SK-N-SH treated with all-trans-retinoic acid at 6 μM for 48 hours (cell line): Measurements from ENCODE around the gene SLX9.

Experiments used
- ATAC-seq: fragments of 200-7000 bp; cut with Tn5 transposase; 3 replicates; pipeline ENCODE4 v1.9.1; 2020; ENCODE audit warnings: mild to moderate bottlenecking, moderate library complexity
- ARNTL ChIP-seq: fragments of 450-650 bp; formaldehyde crosslinking; IDR thresholded peaks from 2 replicates; pipeline ENCODE4 v1.5.0; 2020; ENCODE audit warnings: low read depth, mild to moderate bottlenecking, moderate library complexity, borderline replicate concordance
- BACH2 ChIP-seq: fragments of 250-450 bp; sonication (Bioruptor Pico); IDR thresholded peaks from 2 replicates; pipeline ENCODE4 v1.9.0; 2021; ENCODE audit warnings: mild to moderate bottlenecking, borderline replicate concordance
- CREB5 ChIP-seq: fragments of 250-450 bp; sonication (Bioruptor Pico); IDR thresholded peaks from 2 replicates; pipeline ENCODE4 v1.5.1; 2020; ENCODE audit warnings: low read depth, mild to moderate bottlenecking, moderate library complexity
- CSDC2 ChIP-seq: fragments of 250-450 bp; sonication (Bioruptor Pico); IDR thresholded peaks from 2 replicates; pipeline ENCODE4 v1.5.0; 2020; ENCODE audit warnings: mild to moderate bottlenecking, moderate library complexity
- GLIS3 ChIP-seq: fragments of 250-450 bp; sonication (Bioruptor Pico); IDR thresholded peaks from 2 replicates; pipeline ENCODE4 v1.5.0; 2020; ENCODE audit warnings: mild to moderate bottlenecking, moderate library complexity
- OSR1 ChIP-seq: fragments of 250-450 bp; sonication (Bioruptor Pico); IDR thresholded peaks from 2 replicates; pipeline ENCODE4 v1.8.0; 2022; ENCODE audit warnings: moderate library complexity, mild to moderate bottlenecking, inconsistent platforms
- RARB ChIP-seq: fragments of 250-450 bp; sonication (Bioruptor Pico); IDR thresholded peaks from 2 replicates; pipeline ENCODE4 v1.8.0; 2021; ENCODE audit warnings: mild to moderate bottlenecking, moderate library complexity
- SNAI2 ChIP-seq: fragments of 250-450 bp; sonication (Bioruptor Pico); IDR thresholded peaks from 2 replicates; pipeline ENCODE4 v1.5.0; 2020; ENCODE audit warnings: mild to moderate bottlenecking, moderate library complexity
- TCF4 ChIP-seq: fragments of 250-450 bp; sonication (Bioruptor Pico); IDR thresholded peaks from 2 replicates; pipeline ENCODE4 v1.8.0; 2021; ENCODE audit warnings: mild to moderate bottlenecking, moderate library complexity, borderline replicate concordance
- TOX ChIP-seq: fragments of 250-450 bp; sonication (Bioruptor Pico); IDR thresholded peaks from 2 replicates; pipeline ENCODE4 v1.8.0; 2021; ENCODE audit warnings: mild to moderate bottlenecking, moderate library complexity, borderline replicate concordance
- ZC3H10 ChIP-seq: fragments of 250-450 bp; sonication (Bioruptor Pico); IDR thresholded peaks from 2 replicates; pipeline ENCODE4 v1.5.1; 2021; ENCODE audit warnings: mild to moderate bottlenecking, moderate library complexity
- ZFP3 ChIP-seq: fragments of 250-450 bp; sonication (Bioruptor Pico); IDR thresholded peaks from 2 replicates; pipeline ENCODE4 v1.5.0; 2020; ENCODE audit warnings: mild to moderate bottlenecking, moderate library complexity
- ZNF565 ChIP-seq: fragments of 450-650 bp; formaldehyde crosslinking; conservative IDR thresholded peaks from 2 replicates; pipeline ENCODE4 v1.5.0; 2020; ENCODE audit warnings: low read depth, mild to moderate bottlenecking, moderate library complexity
- ZNF70 ChIP-seq: fragments of 450-650 bp; formaldehyde crosslinking; IDR thresholded peaks from 2 replicates; pipeline ENCODE4 v1.5.0; 2020; ENCODE audit warnings: mild to moderate bottlenecking, moderate library complexity
- ZNF8 ChIP-seq: fragments of 450-650 bp; formaldehyde crosslinking; IDR thresholded peaks from 2 replicates; pipeline ENCODE4 v1.5.0; 2020; ENCODE audit warnings: mild to moderate bottlenecking, moderate library complexity
- TF ChIP-seq, protein P1 (sequence below): fragments of 250-450 bp; sonication (Bioruptor Pico); IDR thresholded peaks from 2 replicates; pipeline ENCODE4 v1.5.0; 2020; ENCODE audit warnings: mild to moderate bottlenecking, moderate library complexity
- TF ChIP-seq, protein P2 (sequence below): fragments of 250-450 bp; sonication (Bioruptor Pico); IDR thresholded peaks from 2 replicates; pipeline ENCODE4 v1.8.0; 2021; ENCODE audit warnings: low read depth, mild to moderate bottlenecking, moderate library complexity, borderline replicate concordance
- TF ChIP-seq, protein P3 (sequence below): fragments of 250-450 bp; sonication (Bioruptor Pico); IDR thresholded peaks from 2 replicates; pipeline ENCODE4 v1.5.1; 2021; ENCODE audit warnings: mild to moderate bottlenecking, moderate library complexity
- TF ChIP-seq, protein P4 (sequence below): fragments of 250-450 bp; sonication (Bioruptor Pico); IDR thresholded peaks from 2 replicates; pipeline ENCODE4 v1.8.0; 2020; ENCODE audit warnings: mild to moderate bottlenecking, moderate library complexity, borderline replicate concordance

The SLX9 gene

DNA sequence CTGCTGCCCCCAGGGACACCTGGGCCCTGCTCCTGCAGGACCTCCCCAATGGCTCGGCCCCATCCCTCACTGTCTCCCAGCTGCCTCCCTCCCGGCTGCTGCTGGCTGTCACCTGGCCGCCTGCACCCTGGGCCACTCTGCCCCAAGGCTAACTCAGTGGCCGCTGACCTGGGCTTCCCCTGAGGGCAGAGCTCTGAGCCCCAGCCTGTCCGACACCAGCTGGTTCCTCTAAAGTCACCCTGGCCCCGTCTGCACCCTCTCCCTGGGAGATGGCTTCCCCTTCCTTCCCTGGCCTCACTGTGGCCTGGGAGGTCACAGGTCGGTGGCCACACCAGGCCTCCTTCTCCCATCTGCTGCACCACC lies 34.1 kb upstream of the SLX9 start (continued):
- TF ChIP-seq, protein P1, sequence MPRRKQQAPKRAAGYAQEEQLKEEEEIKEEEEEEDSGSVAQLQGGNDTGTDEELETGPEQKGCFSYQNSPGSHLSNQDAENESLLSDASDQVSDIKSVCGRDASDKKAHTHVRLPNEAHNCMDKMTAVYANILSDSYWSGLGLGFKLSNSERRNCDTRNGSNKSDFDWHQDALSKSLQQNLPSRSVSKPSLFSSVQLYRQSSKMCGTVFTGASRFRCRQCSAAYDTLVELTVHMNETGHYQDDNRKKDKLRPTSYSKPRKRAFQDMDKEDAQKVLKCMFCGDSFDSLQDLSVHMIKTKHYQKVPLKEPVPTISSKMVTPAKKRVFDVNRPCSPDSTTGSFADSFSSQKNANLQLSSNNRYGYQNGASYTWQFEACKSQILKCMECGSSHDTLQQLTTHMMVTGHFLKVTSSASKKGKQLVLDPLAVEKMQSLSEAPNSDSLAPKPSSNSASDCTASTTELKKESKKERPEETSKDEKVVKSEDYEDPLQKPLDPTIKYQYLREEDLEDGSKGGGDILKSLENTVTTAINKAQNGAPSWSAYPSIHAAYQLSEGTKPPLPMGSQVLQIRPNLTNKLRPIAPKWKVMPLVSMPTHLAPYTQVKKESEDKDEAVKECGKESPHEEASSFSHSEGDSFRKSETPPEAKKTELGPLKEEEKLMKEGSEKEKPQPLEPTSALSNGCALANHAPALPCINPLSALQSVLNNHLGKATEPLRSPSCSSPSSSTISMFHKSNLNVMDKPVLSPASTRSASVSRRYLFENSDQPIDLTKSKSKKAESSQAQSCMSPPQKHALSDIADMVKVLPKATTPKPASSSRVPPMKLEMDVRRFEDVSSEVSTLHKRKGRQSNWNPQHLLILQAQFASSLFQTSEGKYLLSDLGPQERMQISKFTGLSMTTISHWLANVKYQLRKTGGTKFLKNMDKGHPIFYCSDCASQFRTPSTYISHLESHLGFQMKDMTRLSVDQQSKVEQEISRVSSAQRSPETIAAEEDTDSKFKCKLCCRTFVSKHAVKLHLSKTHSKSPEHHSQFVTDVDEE (CRISPR knock-in tag) = no peak
- no peak for TF ChIP-seq BACH2 (CRISPR knock-in tag)
- no peak for TF ChIP-seq SNAI2 (CRISPR knock-in tag)
- TF ChIP-seq, protein P2, sequence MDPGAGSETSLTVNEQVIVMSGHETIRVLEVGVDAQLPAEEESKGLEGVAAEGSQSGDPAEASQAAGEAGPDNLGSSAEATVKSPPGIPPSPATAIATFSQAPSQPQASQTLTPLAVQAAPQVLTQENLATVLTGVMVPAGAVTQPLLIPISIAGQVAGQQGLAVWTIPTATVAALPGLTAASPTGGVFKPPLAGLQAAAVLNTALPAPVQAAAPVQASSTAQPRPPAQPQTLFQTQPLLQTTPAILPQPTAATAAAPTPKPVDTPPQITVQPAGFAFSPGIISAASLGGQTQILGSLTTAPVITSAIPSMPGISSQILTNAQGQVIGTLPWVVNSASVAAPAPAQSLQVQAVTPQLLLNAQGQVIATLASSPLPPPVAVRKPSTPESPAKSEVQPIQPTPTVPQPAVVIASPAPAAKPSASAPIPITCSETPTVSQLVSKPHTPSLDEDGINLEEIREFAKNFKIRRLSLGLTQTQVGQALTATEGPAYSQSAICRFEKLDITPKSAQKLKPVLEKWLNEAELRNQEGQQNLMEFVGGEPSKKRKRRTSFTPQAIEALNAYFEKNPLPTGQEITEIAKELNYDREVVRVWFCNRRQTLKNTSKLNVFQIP (CRISPR knock-in tag) = no peak
- TF ChIP-seq TCF4 (CRISPR knock-in tag) = no peak
- no peak for TF ChIP-seq CSDC2 (CRISPR knock-in tag)
- TF ChIP-seq ZFP3 (CRISPR knock-in tag) = no peak

DNA sequence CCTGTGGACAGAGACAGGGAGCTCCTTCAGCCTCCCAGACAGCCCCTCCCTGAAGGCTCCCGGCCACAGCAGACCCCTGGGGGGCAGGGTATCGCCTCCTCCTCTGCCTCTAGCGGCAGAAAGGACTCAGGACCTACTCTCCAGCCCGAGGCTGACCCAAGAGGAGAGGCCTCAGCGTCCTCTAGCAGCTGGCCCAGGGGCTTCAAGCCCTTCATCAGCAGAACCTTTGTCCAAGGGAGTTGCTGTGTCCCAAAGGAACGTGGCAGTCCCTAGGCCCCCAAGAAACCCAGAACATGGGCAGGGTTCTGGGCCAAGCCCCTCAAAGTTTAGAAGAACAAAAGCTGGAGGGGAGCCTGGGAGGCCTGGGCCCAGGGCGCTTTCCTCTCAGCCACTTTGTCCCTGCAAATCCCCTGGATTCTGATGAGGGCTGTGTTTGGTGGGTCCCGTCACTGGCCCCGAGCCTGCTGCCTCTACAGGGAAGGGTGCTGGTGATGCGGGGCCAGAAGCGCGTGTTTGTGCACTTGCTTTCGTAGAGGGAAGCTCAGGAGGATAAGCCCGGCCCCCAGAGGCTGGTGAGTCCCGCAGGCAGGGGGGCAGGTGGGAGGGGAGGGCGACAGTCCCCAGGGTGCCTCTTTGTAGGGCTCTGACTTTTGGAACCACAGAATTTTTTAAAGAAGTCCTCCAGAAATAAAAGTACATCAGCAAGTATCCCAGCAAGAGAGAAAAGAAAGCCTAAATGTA lies 32.4 kb upstream of the SLX9 start:
- ATAC-seq = no peak

GRCh38 chr21:44907966-44908895 lies 31.6 kb upstream of the SLX9 start:
- TF ChIP-seq OSR1 (CRISPR knock-in tag) = no peak
- no peak for TF ChIP-seq ZFP3 (CRISPR knock-in tag)
- TF ChIP-seq ZNF8 (CRISPR knock-in tag) = no peak
- no peak for TF ChIP-seq ZC3H10 (CRISPR knock-in tag)
- no peak for TF ChIP-seq CREB5
- TF ChIP-seq RARB = no peak
- ATAC-seq = no peak

More for the DNA sequence above, 32.4 kb upstream of the SLX9 start:
- TF ChIP-seq TCF4 (CRISPR knock-in tag) = no peak
- TF ChIP-seq RARB = no peak
- TF ChIP-seq CSDC2 (CRISPR knock-in tag) = no peak
- TF ChIP-seq TOX (CRISPR knock-in tag) = no peak
- no peak for TF ChIP-seq ZNF70 (CRISPR knock-in tag)

DNA sequence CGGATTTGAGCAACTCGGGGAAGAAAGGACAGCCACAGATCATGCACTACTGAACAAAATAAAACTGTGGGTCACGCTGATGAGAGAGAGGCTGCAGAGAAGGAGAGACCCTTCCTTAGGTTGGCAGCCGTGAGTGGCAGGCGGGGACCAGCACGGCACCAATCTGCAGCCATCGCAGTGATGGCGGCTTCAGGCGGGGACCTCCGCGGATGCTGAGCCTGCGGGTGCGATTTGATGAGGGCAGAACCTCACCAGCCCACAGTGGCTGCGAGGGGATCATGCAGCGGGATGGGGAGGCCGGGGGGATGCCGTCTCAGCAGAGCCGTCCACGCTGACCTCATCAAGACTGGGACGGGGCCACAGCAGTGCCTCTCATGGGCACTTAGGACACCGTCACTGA lies 30.9 kb upstream of the SLX9 start:
- TF ChIP-seq TCF4 (CRISPR knock-in tag) (no peak), BACH2 (CRISPR knock-in tag) (no peak), SNAI2 (CRISPR knock-in tag) (no peak), ZNF8 (CRISPR knock-in tag) (no peak), OSR1 (CRISPR knock-in tag) (no peak), ZNF70 (CRISPR knock-in tag) (no peak), GLIS3 (CRISPR knock-in tag) (no peak), CREB5 (no peak), ARNTL (CRISPR knock-in tag) (no peak), ZNF565 (CRISPR knock-in tag) (no peak), ZC3H10 (CRISPR knock-in tag) (no peak), RARB (no peak)
- TF ChIP-seq, protein P3, sequence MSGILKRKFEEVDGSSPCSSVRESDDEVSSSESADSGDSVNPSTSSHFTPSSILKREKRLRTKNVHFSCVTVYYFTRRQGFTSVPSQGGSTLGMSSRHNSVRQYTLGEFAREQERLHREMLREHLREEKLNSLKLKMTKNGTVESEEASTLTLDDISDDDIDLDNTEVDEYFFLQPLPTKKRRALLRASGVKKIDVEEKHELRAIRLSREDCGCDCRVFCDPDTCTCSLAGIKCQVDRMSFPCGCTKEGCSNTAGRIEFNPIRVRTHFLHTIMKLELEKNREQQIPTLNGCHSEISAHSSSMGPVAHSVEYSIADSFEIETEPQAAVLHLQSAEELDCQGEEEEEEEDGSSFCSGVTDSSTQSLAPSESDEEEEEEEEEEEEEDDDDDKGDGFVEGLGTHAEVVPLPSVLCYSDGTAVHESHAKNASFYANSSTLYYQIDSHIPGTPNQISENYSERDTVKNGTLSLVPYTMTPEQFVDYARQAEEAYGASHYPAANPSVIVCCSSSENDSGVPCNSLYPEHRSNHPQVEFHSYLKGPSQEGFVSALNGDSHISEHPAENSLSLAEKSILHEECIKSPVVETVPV (CRISPR knock-in tag) = no peak
- TF ChIP-seq, protein P4, sequence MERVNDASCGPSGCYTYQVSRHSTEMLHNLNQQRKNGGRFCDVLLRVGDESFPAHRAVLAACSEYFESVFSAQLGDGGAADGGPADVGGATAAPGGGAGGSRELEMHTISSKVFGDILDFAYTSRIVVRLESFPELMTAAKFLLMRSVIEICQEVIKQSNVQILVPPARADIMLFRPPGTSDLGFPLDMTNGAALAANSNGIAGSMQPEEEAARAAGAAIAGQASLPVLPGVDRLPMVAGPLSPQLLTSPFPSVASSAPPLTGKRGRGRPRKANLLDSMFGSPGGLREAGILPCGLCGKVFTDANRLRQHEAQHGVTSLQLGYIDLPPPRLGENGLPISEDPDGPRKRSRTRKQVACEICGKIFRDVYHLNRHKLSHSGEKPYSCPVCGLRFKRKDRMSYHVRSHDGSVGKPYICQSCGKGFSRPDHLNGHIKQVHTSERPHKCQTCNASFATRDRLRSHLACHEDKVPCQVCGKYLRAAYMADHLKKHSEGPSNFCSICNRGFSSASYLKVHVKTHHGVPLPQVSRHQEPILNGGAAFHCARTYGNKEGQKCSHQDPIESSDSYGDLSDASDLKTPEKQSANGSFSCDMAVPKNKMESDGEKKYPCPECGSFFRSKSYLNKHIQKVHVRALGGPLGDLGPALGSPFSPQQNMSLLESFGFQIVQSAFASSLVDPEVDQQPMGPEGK = no peak
- no peak for ATAC-seq
